Panc1 (cell line): ENCODE data around the gene TAOK1. TPM values are rescaled to one million over a fixed set of nuclear protein-coding genes. Genes with fewer than 3 reads are reported as not detected.
A peak's percentile ranks its signal among the peaks of the same experiment; 100 is the strongest.

Source experiments
- ATAC-seq: fragments of 200-7000 bp; cut with Tn5 transposase; 2 replicates; pipeline ENCODE4 v1.9.1; 2020; ENCODE audit warnings: mild to moderate bottlenecking, moderate library complexity
- BruUV-seq: library from RNA; stranded (reverse); fragments of 400-500 nt; replicated peaks from 2 replicates; lab custom pipeline; 2021; lab: Mats Ljungman, UMichigan
- CTCF ChIA-PET: fragments of 300-600 bp; sonication (Branson Sonifier 250); formaldehyde crosslinking; loops from one replicate; lab custom pipeline; 2022; ENCODE audit warnings: antibody characterized with exemption; lab: Charles Lee
- POLR2A ChIA-PET: fragments of 300-600 bp; sonication (Branson Sonifier 250); formaldehyde crosslinking; loops from one replicate; lab custom pipeline; 2022; ENCODE audit warnings: antibody characterized with exemption; lab: Charles Lee
- DNase-seq: peaks from one replicate; pipeline ENCODE4 v3.0.0-alpha.2; 2010; ENCODE audit warnings: low read depth, low spot score
- H3K27ac ChIP-seq: 2 replicates; pipeline ENCODE4 v1.5.1; 2011; ENCODE audit warnings: mild to moderate bottlenecking, low read length, inconsistent platforms
- H3K27me3 ChIP-seq: fragments of 200-500 bp; sonication (Bioruptor generic); 2 replicates; pipeline ENCODE4 v1.6.0; 2014; ENCODE audit warnings: low read length, inconsistent platforms; ENCODE audit not compliant: control insufficient read depth, insufficient read depth
- H3K36me3 ChIP-seq: fragments of 200-500 bp; sonication (Bioruptor generic); 2 replicates; pipeline ENCODE4 v1.5.1; 2014; ENCODE audit warnings: inconsistent platforms, mild to moderate bottlenecking, low read length, moderate library complexity; ENCODE audit not compliant: control insufficient read depth, insufficient read depth
- H3K4me1 ChIP-seq: 2 replicates; pipeline ENCODE4 v1.5.1; 2011; ENCODE audit warnings: inconsistent platforms, mild to moderate bottlenecking, low read length, moderate library complexity; ENCODE audit not compliant: control insufficient read depth, insufficient read depth
- H3K4me3 ChIP-seq, 2 experiments: 2 replicates each; pipeline ENCODE4 v1.5.1; 2011 to 2012; ENCODE audit warnings: low read depth in 2 of 2, low read length in 2 of 2, mild to moderate bottlenecking in 2 of 2, inconsistent platforms in 1 of 2, moderate library complexity in 1 of 2
- H3K9me3 ChIP-seq: fragments of 200-500 bp; sonication (Bioruptor generic); 2 replicates; pipeline ENCODE4 v1.5.1; 2014; ENCODE audit warnings: low read depth, mild to moderate bottlenecking, inconsistent platforms, low read length, moderate library complexity; ENCODE audit not compliant: control insufficient read depth, insufficient read depth
- POLR2AphosphoS5 ChIP-seq: IDR thresholded peaks from 2 replicates; pipeline ENCODE4 v1.6.1; 2012; ENCODE audit warnings: mild to moderate bottlenecking, low read depth, low read length, moderate library complexity
- SIN3A ChIP-seq: IDR thresholded peaks from 2 replicates; pipeline ENCODE4 v1.6.1; 2012; ENCODE audit warnings: low read depth, mild to moderate bottlenecking, low read length, moderate library complexity, borderline replicate concordance; ENCODE audit not compliant: insufficient read depth
- TCF7L2 ChIP-seq: IDR thresholded peaks from 2 replicates; pipeline ENCODE4 v1.6.1; 2011; ENCODE audit warnings: mild to moderate bottlenecking, low read depth, low read length, inconsistent platforms
- in situ Hi-C: cut with HindIII; loops from 2 replicates; pipeline ENCODE4 v1.10.0; 2016; ENCODE audit warnings: low sequenced_read_pairs, low pct_unique_long_range_greater_than_20kb
- intact Hi-C: fragments of 100-400 bp; cut with micrococcal nuclease; formaldehyde crosslinking; loops from one replicate; pipeline ENCODE4 v1.10.0; 2022; ENCODE audit not compliant: unreplicated experiment
- total RNA-seq: library from RNA; stranded (reverse); gene quantifications from one replicate; pipeline ENCODE4 v1.2.1, GENCODE V29; 2021; ENCODE audit not compliant: unreplicated experiment
- TF ChIP-seq, protein P1 (sequence below): fragments of 450-650 bp; IDR thresholded peaks from 2 replicates; pipeline ENCODE4 v1.5.1; 2017; ENCODE audit warnings: mild to moderate bottlenecking
- TF ChIP-seq, protein P2 (sequence below), 2 experiments: IDR thresholded peaks; 2 replicates each; pipeline ENCODE4 v1.6.1; 2011 to 2012; ENCODE audit warnings: low read depth in 2 of 2, control low read depth in 1 of 2, low read length in 1 of 2, mild to moderate bottlenecking in 1 of 2, moderate library complexity in 1 of 2; ENCODE audit not compliant: insufficient read depth in 1 of 2

Gene TAOK1
- total RNA-seq, 1 experiment from 2014 or later = 111 TPM

DNA sequence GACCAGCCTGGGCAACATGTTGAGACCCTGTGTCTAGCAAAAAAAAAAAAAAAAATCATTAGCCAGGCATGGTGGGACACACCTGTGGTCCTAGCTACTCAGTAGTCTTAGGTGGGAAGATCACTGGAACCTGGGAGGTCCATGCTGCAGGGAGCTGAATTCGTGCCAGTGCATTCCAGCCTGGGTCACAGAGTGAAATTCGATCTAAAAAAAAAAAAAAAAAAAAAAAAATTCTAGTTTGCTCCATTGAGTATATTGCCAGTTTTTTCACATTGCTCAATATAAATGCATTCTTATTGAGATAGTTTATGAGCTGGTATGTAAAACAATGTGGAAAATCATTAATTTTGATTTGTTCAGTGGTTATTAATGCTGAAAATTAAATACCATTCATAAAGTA, 124.6 kb downstream of the TAOK1 start:
- no peak for DNase-seq
- ChIA-PET POLR2A (no interaction called here), CTCF (no interaction called here)
- no peaks in the 10 kb centered on the region for H3K27me3 ChIP-seq
- H3K4me3 ChIP-seq = no peak overlapping the region
- H3K4me1 ChIP-seq = no peaks in the 10 kb centered on the region
- no peaks in the 10 kb centered on the region for H3K9me3 ChIP-seq
- H3K27ac ChIP-seq = no peak overlapping the region
- in situ Hi-C loops (no loop called here), intact Hi-C loops (no loop called here)
- H3K36me3 ChIP-seq = peaks cover 28% of the 10 kb centered on the region
- no peak for ATAC-seq
- TF ChIP-seq POLR2AphosphoS5 = no peak
- TF ChIP-seq, protein P1, sequence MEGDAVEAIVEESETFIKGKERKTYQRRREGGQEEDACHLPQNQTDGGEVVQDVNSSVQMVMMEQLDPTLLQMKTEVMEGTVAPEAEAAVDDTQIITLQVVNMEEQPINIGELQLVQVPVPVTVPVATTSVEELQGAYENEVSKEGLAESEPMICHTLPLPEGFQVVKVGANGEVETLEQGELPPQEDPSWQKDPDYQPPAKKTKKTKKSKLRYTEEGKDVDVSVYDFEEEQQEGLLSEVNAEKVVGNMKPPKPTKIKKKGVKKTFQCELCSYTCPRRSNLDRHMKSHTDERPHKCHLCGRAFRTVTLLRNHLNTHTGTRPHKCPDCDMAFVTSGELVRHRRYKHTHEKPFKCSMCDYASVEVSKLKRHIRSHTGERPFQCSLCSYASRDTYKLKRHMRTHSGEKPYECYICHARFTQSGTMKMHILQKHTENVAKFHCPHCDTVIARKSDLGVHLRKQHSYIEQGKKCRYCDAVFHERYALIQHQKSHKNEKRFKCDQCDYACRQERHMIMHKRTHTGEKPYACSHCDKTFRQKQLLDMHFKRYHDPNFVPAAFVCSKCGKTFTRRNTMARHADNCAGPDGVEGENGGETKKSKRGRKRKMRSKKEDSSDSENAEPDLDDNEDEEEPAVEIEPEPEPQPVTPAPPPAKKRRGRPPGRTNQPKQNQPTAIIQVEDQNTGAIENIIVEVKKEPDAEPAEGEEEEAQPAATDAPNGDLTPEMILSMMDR = no peak
- no peak for TF ChIP-seq SIN3A
- no peak for TF ChIP-seq TCF7L2
- TF ChIP-seq, protein P2, sequence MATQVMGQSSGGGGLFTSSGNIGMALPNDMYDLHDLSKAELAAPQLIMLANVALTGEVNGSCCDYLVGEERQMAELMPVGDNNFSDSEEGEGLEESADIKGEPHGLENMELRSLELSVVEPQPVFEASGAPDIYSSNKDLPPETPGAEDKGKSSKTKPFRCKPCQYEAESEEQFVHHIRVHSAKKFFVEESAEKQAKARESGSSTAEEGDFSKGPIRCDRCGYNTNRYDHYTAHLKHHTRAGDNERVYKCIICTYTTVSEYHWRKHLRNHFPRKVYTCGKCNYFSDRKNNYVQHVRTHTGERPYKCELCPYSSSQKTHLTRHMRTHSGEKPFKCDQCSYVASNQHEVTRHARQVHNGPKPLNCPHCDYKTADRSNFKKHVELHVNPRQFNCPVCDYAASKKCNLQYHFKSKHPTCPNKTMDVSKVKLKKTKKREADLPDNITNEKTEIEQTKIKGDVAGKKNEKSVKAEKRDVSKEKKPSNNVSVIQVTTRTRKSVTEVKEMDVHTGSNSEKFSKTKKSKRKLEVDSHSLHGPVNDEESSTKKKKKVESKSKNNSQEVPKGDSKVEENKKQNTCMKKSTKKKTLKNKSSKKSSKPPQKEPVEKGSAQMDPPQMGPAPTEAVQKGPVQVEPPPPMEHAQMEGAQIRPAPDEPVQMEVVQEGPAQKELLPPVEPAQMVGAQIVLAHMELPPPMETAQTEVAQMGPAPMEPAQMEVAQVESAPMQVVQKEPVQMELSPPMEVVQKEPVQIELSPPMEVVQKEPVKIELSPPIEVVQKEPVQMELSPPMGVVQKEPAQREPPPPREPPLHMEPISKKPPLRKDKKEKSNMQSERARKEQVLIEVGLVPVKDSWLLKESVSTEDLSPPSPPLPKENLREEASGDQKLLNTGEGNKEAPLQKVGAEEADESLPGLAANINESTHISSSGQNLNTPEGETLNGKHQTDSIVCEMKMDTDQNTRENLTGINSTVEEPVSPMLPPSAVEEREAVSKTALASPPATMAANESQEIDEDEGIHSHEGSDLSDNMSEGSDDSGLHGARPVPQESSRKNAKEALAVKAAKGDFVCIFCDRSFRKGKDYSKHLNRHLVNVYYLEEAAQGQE (IDR thresholded peaks at IDR 0.05; ENCODE audit: insufficient read depth in 1 of 2, low read depth in 2 of 2, low read length in 1 of 2) = no peak
- TSS peak; percentile 63 for BruUV-seq

DNA sequence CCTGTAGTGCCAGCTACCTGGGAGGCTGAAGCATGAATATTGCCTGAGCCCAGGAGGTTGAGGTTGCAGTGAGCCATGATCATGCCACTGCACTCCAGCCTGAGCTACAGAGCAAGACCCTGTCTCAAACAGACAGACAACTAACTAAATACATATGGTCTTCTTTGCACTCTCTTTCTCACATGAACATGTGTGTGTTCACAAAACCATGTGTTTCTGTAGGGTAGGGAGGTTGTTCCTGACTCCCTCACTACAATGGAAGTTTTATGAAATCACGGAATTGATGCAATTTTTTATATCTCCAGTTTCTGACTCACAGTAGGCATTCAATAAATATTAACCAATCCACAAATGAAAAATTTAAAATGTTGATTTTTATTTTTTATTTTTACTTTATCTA, 128.2 kb downstream of the TAOK1 start:
- no peaks in the 10 kb centered on the region for H3K4me1 ChIP-seq
- no peaks in the 10 kb centered on the region for H3K27me3 ChIP-seq
- H3K9me3 ChIP-seq = no peaks in the 10 kb centered on the region
- no peak for DNase-seq
- in situ Hi-C loops = no loop called here
- no peak overlapping the region for H3K27ac ChIP-seq
- no peak for ATAC-seq
- H3K4me3 ChIP-seq = no peak overlapping the region
- H3K36me3 ChIP-seq = peaks cover 24% of the 10 kb centered on the region
- TF ChIP-seq, protein P1 = no peak
- TF ChIP-seq TCF7L2 (no peak), POLR2AphosphoS5 (no peak), SIN3A (no peak)
- TF ChIP-seq, protein P2 (IDR thresholded peaks at IDR 0.05; ENCODE audit: insufficient read depth in 1 of 2, low read depth in 2 of 2, low read length in 1 of 2) = no peak
- ChIA-PET POLR2A (no interaction called here), CTCF (no interaction called here)
- no TSS peak for BruUV-seq
- intact Hi-C loops = no loop called here
